Activated naive CD4-positive, alpha-beta T cell treated with Interleukin-2 at 50 U/mL for 16 hours (primary cell): ENCODE results near the gene COL11A2.

ENCODE experiments used
- DNase-seq: peaks from one replicate; pipeline ENCODE4 v3.0.0-alpha.2; 2020

Gene COL11A2

GRCh38 chr6:33114406-33114805 is 77.9 kb downstream of the COL11A2 start:
- no peak for DNase-seq

- no peak for DNase-seq
Observed at GRCh38 chr6:33113755-33114154, 78.5 kb downstream of the COL11A2 start.
